ENCODE results near the gene SH3RF3. TPM values are rescaled to one million over a fixed set of nuclear protein-coding genes. Genes with fewer than 3 reads are reported as not detected.

The SH3RF3 gene
- total RNA-seq, 3 donors from 2014 or later, result 3.2 to 5.6 (median 4.6) TPM

DNA sequence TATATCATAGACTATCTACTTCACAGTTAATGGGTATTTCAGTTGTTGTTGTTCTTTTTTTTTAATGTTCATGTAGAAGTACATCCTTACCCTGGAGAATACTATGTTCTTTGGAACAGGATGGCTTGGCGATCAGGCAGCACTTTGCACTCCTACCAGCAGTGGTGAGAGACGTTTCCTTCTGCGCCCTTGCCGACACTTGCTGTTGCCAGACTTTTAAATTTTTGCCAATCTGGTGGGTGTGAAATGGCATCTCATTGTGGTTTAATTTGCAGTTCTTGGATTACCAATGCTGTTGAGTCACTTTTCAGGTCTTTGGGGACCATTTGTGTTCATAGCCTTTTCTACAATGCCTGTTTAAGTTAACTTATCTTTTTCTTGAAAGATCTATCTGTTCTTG is 197.3 kb downstream of the SH3RF3 start:
- Histone ChIP-seq H3K9me3 (no peaks in the 10 kb centered on the region), H3K27ac (no peak overlapping the region), H3K4me1 (peaks cover 2 to 12% of the 10 kb centered on the region in 2 donors), H3K27me3 (no peaks in the 10 kb centered on the region), H3K4me3 (no peak overlapping the region), H3K36me3 (no peaks in the 10 kb centered on the region)
- intact Hi-C loops (cut with DNase I; ENCODE audit: low total_unique reads), result loop anchor here (2.0 kb wide), 1 partner anchor 18 kb away; no protein-coding TSS in a partner anchor
- DNase-seq (ENCODE audit: low spot score in 2 of 2), result no peak
- TF ChIP-seq, protein P1, sequence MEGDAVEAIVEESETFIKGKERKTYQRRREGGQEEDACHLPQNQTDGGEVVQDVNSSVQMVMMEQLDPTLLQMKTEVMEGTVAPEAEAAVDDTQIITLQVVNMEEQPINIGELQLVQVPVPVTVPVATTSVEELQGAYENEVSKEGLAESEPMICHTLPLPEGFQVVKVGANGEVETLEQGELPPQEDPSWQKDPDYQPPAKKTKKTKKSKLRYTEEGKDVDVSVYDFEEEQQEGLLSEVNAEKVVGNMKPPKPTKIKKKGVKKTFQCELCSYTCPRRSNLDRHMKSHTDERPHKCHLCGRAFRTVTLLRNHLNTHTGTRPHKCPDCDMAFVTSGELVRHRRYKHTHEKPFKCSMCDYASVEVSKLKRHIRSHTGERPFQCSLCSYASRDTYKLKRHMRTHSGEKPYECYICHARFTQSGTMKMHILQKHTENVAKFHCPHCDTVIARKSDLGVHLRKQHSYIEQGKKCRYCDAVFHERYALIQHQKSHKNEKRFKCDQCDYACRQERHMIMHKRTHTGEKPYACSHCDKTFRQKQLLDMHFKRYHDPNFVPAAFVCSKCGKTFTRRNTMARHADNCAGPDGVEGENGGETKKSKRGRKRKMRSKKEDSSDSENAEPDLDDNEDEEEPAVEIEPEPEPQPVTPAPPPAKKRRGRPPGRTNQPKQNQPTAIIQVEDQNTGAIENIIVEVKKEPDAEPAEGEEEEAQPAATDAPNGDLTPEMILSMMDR (IDR thresholded peaks at IDR 0.05), result no peak

DNA sequence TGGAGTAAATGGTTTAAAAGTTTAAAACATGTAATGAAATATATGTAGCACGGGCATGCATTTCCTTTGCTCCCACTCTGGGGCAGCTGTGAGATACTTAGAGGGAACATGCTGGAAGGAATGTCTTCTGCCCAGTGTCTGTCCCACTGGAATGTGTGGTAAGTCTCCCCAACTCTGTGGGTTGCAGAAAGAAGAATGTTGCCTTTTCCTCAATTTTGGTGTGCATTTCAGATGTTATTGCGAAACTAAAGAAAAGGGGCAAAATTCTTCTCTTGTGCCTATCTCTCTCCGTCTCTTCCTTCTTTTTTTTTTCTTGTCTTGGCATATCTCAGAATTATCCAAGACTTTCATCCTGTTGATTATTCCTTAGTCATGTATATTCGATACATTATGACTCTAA is 201.1 kb downstream of the SH3RF3 start:
- no peak overlapping the region for H3K4me3 ChIP-seq
- no peaks in the 10 kb centered on the region for H3K9me3 ChIP-seq
- H3K27ac ChIP-seq, result no peak overlapping the region
- TF ChIP-seq, protein P1 (IDR thresholded peaks at IDR 0.05), result no peak
- TF ChIP-seq POLR2AphosphoS5 (IDR thresholded peaks at IDR 0.05), result no peak
- no peak for TF ChIP-seq POLR2A (IDR thresholded peaks at IDR 0.05)
- H3K4me1 ChIP-seq, result peaks cover 8 to 10% of the 10 kb centered on the region in 2 donors
- intact Hi-C loops (cut with DNase I; ENCODE audit: low total_unique reads), result no loop called here
- DNase-seq (ENCODE audit: low spot score in 2 of 2), result no peak
- no peaks in the 10 kb centered on the region for H3K27me3 ChIP-seq
- no peaks in the 10 kb centered on the region for H3K36me3 ChIP-seq

DNA sequence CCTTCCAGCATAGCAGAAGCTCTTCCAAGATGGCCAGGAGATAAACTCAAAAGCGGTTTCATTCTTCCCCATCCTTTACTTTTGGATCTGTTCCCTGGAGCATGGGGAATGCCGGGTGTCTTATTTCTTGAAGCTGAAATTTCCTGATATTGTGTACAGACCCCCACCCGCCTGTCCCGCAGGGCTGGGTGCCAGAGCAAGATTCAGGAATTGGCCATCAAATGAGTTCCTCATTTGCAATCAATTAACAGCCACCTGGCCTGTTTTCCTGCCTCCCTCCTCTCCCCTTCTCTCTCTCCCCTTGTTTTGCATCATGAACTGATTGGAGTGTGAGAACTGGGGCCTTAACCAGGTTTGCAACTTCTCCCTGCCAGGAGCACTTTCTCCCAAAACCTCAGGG is 202.1 kb downstream of the SH3RF3 start:
- intact Hi-C loops (cut with DNase I; ENCODE audit: low total_unique reads), result no loop called here
- no peak overlapping the region for H3K4me3 ChIP-seq
- peaks cover 8 to 10% of the 10 kb centered on the region in 2 donors for H3K4me1 ChIP-seq
- no peaks in the 10 kb centered on the region for H3K27me3 ChIP-seq
- H3K36me3 ChIP-seq, result no peaks in the 10 kb centered on the region
- TF ChIP-seq, protein P1 (IDR thresholded peaks at IDR 0.05), result no peak
- TF ChIP-seq POLR2AphosphoS5 (IDR thresholded peaks at IDR 0.05), result no peak
- no peak for TF ChIP-seq POLR2A (IDR thresholded peaks at IDR 0.05)
- DNase-seq (ENCODE audit: low spot score in 2 of 2), result no peak
- no peak overlapping the region for H3K27ac ChIP-seq
- no peaks in the 10 kb centered on the region for H3K9me3 ChIP-seq

DNA sequence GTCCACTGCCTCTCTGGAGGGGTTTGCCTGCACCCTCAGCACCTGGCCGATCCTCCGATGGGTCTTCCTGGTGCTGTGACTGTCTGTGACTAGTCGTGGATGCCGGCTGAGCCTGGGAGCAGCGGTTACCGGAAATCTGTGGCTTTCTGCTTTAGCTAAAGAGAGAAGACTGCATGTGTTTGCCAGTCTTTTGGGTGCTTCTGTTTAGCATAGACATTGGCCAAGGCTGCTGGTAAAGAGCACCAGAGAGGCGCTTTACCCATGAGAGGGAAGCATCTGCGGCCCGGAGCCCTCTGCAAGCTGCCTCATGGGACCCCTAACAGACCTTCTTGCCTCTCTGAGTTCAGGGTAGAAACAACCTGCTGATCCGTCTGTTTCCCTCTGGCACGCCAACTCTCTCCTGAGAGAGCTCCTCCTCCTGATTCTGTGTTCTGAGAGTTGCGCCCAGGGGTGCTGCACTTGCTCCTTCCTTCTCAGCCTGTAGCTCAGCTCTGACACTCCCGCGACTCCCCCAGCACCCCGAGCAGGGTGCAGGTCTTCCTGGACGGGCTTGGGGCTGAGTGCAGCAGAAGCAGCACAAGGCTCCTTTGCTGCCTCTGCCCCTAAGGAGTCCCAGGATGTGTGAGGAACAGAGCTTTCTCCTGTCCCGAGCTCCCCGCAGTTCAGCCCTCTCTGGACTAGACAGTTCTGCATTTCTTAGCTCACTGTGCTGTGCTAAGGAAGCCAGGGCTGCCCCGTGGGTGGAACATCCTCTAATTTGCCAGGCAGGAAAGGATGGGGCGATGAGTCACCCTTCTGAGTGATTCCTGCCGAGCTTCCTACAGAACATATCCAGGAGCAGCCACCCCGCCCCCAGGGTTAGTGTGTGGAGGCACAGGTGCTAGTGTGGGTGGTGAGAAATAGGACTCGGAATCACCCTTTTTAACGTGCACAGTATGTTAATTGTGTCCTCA is 203.2 kb downstream of the SH3RF3 start:
- H3K36me3 ChIP-seq, result no peaks in the 10 kb centered on the region
- H3K27me3 ChIP-seq, result no peaks in the 10 kb centered on the region
- TF ChIP-seq POLR2A (IDR thresholded peaks at IDR 0.05) (no peak), POLR2AphosphoS5 (IDR thresholded peaks at IDR 0.05) (no peak)
- TF ChIP-seq, protein P1 (IDR thresholded peaks at IDR 0.05), result no peak
- peak overlapping the region; percentile 6 to 44 (median 19) for H3K4me3 ChIP-seq
- peaks cover 8 to 10% of the 10 kb centered on the region in 2 donors for H3K4me1 ChIP-seq
- DNase-seq (ENCODE audit: low spot score in 2 of 2), result peak; percentile 66 to 83
- H3K9me3 ChIP-seq, result no peaks in the 10 kb centered on the region
- no peak overlapping the region for H3K27ac ChIP-seq
- intact Hi-C loops (cut with DNase I; ENCODE audit: low total_unique reads), result no loop called here

DNA sequence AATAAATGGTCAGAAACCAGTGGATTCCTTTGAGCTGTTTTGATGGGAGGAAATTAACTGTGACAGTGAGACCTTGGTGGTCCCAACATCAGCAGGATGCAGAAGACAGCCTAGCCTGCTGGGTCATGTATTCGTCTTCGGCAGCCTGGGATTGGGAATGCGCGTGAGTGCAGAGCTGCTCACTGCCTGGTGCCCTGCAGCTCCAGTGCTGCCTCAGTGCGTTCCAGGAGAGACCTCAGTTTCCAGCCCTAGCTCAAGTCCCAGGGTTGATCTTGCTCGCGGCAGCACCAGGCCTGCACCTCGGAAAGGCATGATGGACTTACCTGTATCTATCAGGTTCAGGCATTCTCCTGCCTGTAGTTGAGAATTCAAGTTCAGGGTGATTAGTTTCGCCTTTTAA is 203.9 kb downstream of the SH3RF3 start:
- Histone ChIP-seq H3K27ac (no peak overlapping the region), H3K4me1 (peaks cover 8 to 10% of the 10 kb centered on the region in 2 donors), H3K27me3 (no peaks in the 10 kb centered on the region), H3K36me3 (no peaks in the 10 kb centered on the region), H3K9me3 (no peaks in the 10 kb centered on the region), H3K4me3 (peak overlapping the region in 1 of 3 donors; percentile 44)
- TF ChIP-seq POLR2A (IDR thresholded peaks at IDR 0.05) (no peak), POLR2AphosphoS5 (IDR thresholded peaks at IDR 0.05) (no peak)
- TF ChIP-seq, protein P1 (IDR thresholded peaks at IDR 0.05), result no peak
- DNase-seq (ENCODE audit: low spot score in 2 of 2), result no peak
- intact Hi-C loops (cut with DNase I; ENCODE audit: low total_unique reads), result no loop called here

Data from breast epithelium (tissue), 4 donors.